Measurements from ENCODE around the gene ETV2.

Gene ETV2

DNA sequence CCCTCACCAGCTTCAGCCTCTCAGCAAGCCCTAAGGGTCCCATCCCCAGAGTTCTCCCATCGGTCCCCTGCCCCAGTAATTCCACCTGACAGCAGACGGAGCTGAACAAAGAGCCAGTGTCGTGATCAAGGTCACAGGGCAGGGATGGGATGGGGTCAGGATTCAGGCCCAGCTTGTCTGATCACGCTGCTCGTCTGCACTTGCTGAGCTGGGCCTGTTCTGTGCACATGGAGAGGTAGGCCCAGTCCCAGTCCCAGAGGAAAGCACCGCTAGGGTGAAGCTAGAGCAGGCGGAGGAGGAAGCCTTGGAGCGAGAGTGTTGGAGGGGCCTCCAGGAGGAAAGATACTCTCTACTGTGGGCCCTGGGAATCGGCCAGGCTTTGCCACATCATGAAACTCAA is 19.8 kb upstream of the ETV2 start:
- no peak for TF ChIP-seq SNAI2 (CRISPR knock-in tag; IDR thresholded peaks at IDR 0.05)
- TF ChIP-seq ZNF8 (CRISPR knock-in tag; IDR thresholded peaks at IDR 0.05), result no peak
- TF ChIP-seq ZFP30 (CRISPR knock-in tag; IDR thresholded peaks at IDR 0.05), result no peak
- TF ChIP-seq, protein P1, sequence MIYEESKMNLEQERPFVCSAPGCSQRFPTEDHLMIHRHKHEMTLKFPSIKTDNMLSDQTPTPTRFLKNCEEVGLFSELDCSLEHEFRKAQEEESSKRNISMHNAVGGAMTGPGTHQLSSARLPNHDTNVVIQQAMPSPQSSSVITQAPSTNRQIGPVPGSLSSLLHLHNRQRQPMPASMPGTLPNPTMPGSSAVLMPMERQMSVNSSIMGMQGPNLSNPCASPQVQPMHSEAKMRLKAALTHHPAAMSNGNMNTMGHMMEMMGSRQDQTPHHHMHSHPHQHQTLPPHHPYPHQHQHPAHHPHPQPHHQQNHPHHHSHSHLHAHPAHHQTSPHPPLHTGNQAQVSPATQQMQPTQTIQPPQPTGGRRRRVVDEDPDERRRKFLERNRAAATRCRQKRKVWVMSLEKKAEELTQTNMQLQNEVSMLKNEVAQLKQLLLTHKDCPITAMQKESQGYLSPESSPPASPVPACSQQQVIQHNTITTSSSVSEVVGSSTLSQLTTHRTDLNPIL (CRISPR knock-in tag; IDR thresholded peaks at IDR 0.05; ENCODE audit: low read depth), result no peak
- TF ChIP-seq ZNF565 (CRISPR knock-in tag; conservative IDR thresholded peaks at IDR 0.05; ENCODE audit: low read depth), result no peak
- ATAC-seq, result no peak

DNA sequence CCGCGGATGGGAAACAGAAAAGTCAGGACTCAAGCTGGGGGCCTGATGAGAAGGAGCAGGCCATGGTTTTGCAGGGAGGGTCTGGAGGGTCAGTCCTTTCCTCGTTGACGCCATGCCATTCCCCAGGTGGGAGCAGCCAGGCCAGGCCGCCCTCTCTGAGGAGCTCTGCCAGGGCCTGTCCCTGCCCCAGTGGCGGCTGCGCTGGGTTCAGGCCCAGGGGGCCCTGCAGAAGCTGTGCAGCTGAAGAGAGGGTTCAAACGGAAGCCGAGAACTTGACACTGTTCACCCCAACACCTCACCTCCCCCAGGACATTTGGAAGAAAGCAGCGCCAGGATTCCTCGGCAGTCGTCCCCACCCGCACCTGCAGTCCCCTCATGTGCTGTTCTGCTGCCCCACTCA is 18.8 kb upstream of the ETV2 start:
- ATAC-seq, result no peak

GRCh38 chr19:35623327-35624010 is 18.1 kb upstream of the ETV2 start:
- TF ChIP-seq, protein P1 (CRISPR knock-in tag; IDR thresholded peaks at IDR 0.05; ENCODE audit: low read depth), result no peak
- TF ChIP-seq RARB (CRISPR knock-in tag; IDR thresholded peaks at IDR 0.05), result no peak
- TF ChIP-seq CSRNP3 (CRISPR knock-in tag; IDR thresholded peaks at IDR 0.05), result no peak
- no peak for TF ChIP-seq ISL1 (CRISPR knock-in tag; IDR thresholded peaks at IDR 0.05)
- TF ChIP-seq OSR1 (CRISPR knock-in tag; IDR thresholded peaks at IDR 0.05), result no peak
- TF ChIP-seq ZFP3 (CRISPR knock-in tag; IDR thresholded peaks at IDR 0.05), result no peak
- no peak for TF ChIP-seq ESRRG (CRISPR knock-in tag; IDR thresholded peaks at IDR 0.05)
- no peak for TF ChIP-seq ZNF565 (CRISPR knock-in tag; conservative IDR thresholded peaks at IDR 0.05; ENCODE audit: low read depth)
- TF ChIP-seq ZNF8 (CRISPR knock-in tag; IDR thresholded peaks at IDR 0.05), result no peak
- no peak for ATAC-seq

More for the DNA sequence above, 18.8 kb upstream of the ETV2 start:
- no peak for TF ChIP-seq ESRRG (CRISPR knock-in tag; IDR thresholded peaks at IDR 0.05)
- no peak for TF ChIP-seq RARB (CRISPR knock-in tag; IDR thresholded peaks at IDR 0.05)
- no peak for TF ChIP-seq CSRNP3 (CRISPR knock-in tag; IDR thresholded peaks at IDR 0.05)
- TF ChIP-seq TCF4 (CRISPR knock-in tag; IDR thresholded peaks at IDR 0.05; ENCODE audit: borderline replicate concordance), result no peak
- no peak for TF ChIP-seq ZFP3 (CRISPR knock-in tag; IDR thresholded peaks at IDR 0.05)
- no peak for TF ChIP-seq GLIS3 (CRISPR knock-in tag; IDR thresholded peaks at IDR 0.05)
- TF ChIP-seq ZNF565 (CRISPR knock-in tag; conservative IDR thresholded peaks at IDR 0.05; ENCODE audit: low read depth), result no peak
- TF ChIP-seq BACH2 (CRISPR knock-in tag; IDR thresholded peaks at IDR 0.05; ENCODE audit: borderline replicate concordance), result no peak
- no peak for TF ChIP-seq ZC3H10 (CRISPR knock-in tag; IDR thresholded peaks at IDR 0.05)

DNA sequence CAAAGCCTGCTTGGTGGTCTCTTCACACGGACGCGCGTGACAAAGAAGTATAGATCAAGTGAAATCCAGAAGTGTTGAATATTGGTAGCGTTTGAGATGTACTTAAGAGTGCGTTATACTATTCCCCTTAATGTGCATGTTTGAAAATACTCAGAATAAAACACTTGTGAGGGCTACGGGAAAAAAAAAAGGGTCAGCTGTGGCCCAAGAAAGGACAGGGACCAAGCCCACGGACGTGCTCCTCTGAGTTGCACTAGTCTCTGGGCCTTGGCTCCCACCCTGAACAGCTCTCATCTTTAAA is 13.3 kb upstream of the ETV2 start:
- no peak for ATAC-seq
- no peak for TF ChIP-seq SNAI2 (CRISPR knock-in tag; IDR thresholded peaks at IDR 0.05)
- no peak for TF ChIP-seq ZFP3 (CRISPR knock-in tag; IDR thresholded peaks at IDR 0.05)
- no peak for TF ChIP-seq CSDC2 (CRISPR knock-in tag; IDR thresholded peaks at IDR 0.05)
- no peak for TF ChIP-seq ZNF8 (CRISPR knock-in tag; IDR thresholded peaks at IDR 0.05)
- no peak for TF ChIP-seq ISL1 (CRISPR knock-in tag; IDR thresholded peaks at IDR 0.05)
- no peak for TF ChIP-seq ZFP30 (CRISPR knock-in tag; IDR thresholded peaks at IDR 0.05)
- no peak for TF ChIP-seq ZC3H10 (CRISPR knock-in tag; IDR thresholded peaks at IDR 0.05)
- TF ChIP-seq POU6F1 (CRISPR knock-in tag; IDR thresholded peaks at IDR 0.05; ENCODE audit: borderline replicate concordance, low read depth), result no peak
- no peak for TF ChIP-seq PPARA (CRISPR knock-in tag; IDR thresholded peaks at IDR 0.05; ENCODE audit: borderline replicate concordance)
- TF ChIP-seq, protein P1 (CRISPR knock-in tag; IDR thresholded peaks at IDR 0.05; ENCODE audit: low read depth), result no peak
- TF ChIP-seq ZNF70 (CRISPR knock-in tag; IDR thresholded peaks at IDR 0.05), result no peak
- no peak for TF ChIP-seq TOX (CRISPR knock-in tag; IDR thresholded peaks at IDR 0.05; ENCODE audit: borderline replicate concordance)
- no peak for TF ChIP-seq CSRNP3 (CRISPR knock-in tag; IDR thresholded peaks at IDR 0.05)
- no peak for TF ChIP-seq ZNF565 (CRISPR knock-in tag; conservative IDR thresholded peaks at IDR 0.05; ENCODE audit: low read depth)
- no peak for TF ChIP-seq TCF4 (CRISPR knock-in tag; IDR thresholded peaks at IDR 0.05; ENCODE audit: borderline replicate concordance)
- TF ChIP-seq ESRRG (CRISPR knock-in tag; IDR thresholded peaks at IDR 0.05), result no peak
- TF ChIP-seq PATZ1 (CRISPR knock-in tag; IDR thresholded peaks at IDR 0.05; ENCODE audit: borderline replicate concordance), result no peak
